Activated CD4-positive, alpha-beta T cell treated with anti-CD3 and anti-CD28 coated beads, Interleukin-10, Interleukin-2, amounts not matched to agents 100 ng/mL and 50 ng/mL, durations not matched to agents 16 hours and 8 hours (primary cell): Measurements from ENCODE around the gene OR6S1.
"Not testable (repeated sequence)": the region's sequence is repeated elsewhere in the genome, so short reads cannot be mapped to it uniquely, and the experiment has no call there.

Source experiments
- DNase-seq: peaks from one replicate; pipeline ENCODE4 v3.0.0-alpha.2; 2020

OR6S1 gene

GRCh38 chr14:20608383-20609110 is 32.9 kb downstream of the OR6S1 start:
- DNase-seq, result no peak

DNA sequence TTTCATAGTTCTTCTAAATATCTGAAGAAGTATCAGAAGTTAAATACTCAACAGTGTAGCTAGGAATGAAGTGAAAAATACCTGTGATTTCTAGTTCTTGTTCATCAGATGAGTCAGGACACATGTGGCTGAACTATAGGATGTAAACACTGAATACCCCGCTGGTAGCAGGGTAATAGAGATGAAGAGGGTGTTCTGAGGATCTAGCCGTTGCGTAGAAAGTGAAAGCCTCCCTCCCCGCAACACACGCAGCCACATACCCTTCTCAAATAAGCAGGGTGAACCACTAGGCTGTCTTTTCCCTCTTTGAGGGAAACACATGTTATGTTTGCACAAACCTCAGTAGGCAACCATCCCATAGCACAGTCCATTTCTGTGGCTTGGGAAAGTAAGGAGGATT is 33.9 kb downstream of the OR6S1 start:
- DNase-seq, result peak; percentile 62

DNA sequence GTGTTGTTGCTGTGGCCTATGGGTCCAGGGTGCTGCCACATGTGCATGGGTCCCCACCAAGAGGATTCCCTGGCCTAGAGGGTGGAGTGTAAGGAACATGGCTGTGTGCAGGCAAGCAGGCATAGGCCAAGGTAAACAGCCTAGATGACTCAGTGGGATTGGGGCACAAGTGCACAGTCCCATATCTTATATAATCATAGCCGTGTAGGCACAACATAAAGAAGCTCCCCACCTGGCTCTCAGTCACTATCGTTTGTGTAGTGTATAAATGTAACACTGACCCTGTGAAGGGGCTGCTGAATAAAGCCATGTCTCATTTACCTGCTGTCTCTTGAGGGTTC is 34.6 kb downstream of the OR6S1 start:
- no peak for DNase-seq

- no peak for DNase-seq
Measured at GRCh38 chr14:20606190-20606901, 35.1 kb downstream of the OR6S1 start.

DNA sequence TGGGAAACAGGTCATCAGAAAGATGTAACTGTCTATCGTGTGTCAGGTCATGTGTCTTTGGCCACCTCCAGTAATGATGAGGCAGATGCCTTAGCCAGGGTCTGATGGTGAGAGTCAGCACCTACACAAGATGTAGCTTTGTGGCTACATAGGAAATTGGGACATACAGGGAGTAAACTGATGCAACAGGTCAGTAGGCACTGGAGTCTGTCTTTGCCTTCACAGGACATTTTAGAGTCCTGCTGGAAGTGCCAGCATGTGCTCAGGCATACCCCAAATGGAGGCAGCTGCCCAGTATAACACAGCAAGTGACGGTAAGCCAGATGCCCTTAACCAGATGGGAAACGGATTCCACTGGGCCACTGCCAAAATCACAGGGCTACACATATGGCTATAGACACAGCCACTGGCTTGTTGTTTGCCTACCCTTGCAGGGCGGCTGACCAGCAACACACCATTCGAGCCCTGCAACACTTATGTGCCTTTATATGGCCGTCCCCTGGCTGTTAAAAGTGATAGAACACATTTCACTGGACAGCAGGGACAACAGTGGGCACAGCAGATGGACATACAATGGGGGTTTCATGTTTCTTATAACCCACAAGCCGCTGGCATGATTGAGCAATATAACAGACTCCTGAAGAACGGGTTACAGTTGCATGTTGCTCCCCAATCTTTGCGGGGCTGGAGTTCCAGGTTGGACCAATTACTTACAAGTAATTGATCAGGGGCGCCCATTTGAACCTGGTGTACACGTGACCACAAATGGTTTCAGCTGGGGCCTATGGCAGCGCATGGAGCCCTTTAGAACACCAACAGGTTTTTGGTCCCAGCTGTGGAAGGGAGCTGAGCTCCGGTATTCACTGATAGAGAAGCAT is 37.4 kb downstream of the OR6S1 start:
- DNase-seq, result no peak

DNA sequence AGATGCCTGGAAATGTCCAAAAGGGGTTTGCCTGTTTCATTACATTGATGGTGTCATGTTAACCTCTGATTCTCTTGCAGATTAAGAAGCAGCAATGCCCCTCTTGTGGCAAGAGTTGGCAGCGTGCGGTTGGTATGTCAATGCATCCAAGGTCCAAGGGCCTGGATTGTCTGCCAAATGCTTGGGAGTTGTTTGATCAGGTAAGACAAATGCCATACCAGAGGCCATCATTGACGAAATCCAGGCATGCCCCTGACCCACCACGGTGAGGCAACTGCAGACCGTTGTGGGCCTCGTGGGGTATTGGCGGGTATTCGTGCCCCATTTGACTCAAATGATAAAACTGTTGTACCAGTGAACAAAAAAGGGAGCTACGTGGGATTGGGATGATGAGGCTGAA is 38.9 kb downstream of the OR6S1 start:
- no peak for DNase-seq

DNA sequence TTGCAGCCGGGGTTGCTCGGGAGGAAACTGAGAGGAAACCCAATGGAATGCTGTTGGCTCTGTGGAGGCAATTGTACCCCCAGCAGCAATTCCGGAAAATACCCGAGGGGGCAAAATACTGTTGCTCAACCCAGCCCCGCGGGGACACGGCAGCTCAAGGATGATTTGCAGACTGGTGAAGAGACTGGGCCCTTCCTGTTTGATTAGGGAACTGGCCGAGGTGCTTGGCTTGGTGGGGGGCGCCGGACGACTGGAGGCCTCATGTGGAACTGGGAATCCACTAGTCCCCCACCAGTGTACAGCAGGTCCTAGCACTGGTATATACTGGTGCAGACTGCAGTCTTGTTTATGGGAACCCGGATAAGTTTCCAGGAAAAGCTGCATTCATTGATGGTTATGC is 40.0 kb downstream of the OR6S1 start:
- no peak for DNase-seq

DNA sequence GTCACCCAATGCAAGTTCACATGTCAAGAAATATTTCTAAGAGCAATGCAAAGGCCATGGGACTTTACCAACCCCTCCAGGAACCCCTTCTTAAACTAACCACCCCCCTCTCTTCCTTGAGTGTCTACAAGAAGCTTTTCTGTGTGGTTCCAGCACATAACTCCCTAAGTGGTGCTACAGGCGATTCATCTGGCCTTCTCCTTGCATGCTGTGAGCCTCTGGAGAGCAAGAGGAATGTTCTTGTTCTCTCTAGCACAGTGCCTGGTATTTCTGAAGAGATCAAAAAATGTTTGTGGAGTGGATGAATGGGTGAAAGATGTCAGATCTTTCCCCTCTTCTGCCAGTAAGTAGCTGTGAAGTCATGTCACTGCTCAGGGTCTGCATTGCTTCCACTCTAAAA is 44.4 kb downstream of the OR6S1 start:
- no peak for DNase-seq

- DNase-seq, result not testable (repeated sequence)
Measured at GRCh38 chr14:20595726-20596125, 45.8 kb downstream of the OR6S1 start.

DNA sequence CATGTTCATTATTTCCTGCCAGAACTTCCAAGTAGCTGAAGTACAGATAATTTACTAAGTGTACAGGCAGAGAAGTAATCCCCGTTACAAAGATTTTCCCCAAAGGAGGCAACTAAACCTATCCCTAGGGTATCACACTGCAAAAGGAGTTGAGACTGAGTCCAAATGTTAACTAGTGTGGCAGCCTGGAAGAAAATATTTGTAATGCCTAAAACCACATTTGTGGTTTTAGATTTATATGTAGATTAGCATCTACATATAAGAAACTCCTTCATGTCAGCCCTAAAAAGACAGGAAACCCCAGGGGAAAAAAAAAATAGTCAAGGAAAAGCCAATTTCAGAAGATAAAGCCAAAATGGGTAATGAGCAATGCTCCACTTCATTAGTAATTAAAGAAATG is 48.9 kb downstream of the OR6S1 start:
- DNase-seq, result no peak

GRCh38 chr14:20591235-20591634 is 50.3 kb downstream of the OR6S1 start, which contains the start of gene RNASE12:
TSS of gene RNASE12 (minus strand) at chr14:20591376. CDS start at chr14:20590723, 653 bp downstream.
- DNase-seq, result no peak
